GM21515 (cell line): Measurements from ENCODE around the gene ACACB.

Experiments used
- ATAC-seq: cut with Tn5 transposase; IDR thresholded peaks from one replicate; pipeline ENCODE4 v1.9.1; 2021; ENCODE audit not compliant: unreplicated experiment

Gene ACACB

GRCh38 chr12:109292342-109292711 lies 175.9 kb downstream of the ACACB start:
- ATAC-seq, result no peak

GRCh38 chr12:109293106-109293505 lies 176.7 kb downstream of the ACACB start:
- no peak for ATAC-seq

- ATAC-seq, result no peak
Observed at GRCh38 chr12:109294286-109294796, 178.0 kb downstream of the ACACB start.

GRCh38 chr12:109295764-109296425 lies 179.5 kb downstream of the ACACB start:
- ATAC-seq, result no peak

- ATAC-seq, result no peak
Observed at GRCh38 chr12:109296431-109296830, 180.0 kb downstream of the ACACB start.

DNA sequence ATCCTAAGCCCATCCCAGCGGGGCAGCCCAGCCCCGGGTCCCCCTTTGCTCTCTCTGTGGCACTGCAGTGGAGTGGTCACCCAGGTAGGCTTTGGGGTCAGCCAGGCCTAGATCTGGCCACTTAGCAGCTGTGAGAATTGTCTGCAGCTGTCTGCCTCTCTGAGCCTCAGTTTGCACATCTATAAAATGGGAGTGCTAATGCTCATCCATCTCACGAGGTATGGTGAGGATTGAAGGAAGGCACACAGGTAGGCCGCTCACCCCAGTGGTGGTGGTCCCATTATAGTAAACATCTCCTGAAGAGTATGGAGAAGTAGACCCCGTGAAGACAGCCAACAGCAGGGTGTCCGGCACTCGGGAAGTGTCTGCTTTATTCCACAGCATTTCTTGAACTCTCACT lies 183.5 kb downstream of the ACACB start:
- no peak for ATAC-seq

GRCh38 chr12:109301643-109302168 lies 185.3 kb downstream of the ACACB start:
- ATAC-seq, result no peak

GRCh38 chr12:109302358-109302757 lies 186.0 kb downstream of the ACACB start:
- ATAC-seq, result no peak

- ATAC-seq, result no peak
Observed at GRCh38 chr12:109302770-109303169, 186.4 kb downstream of the ACACB start.

DNA sequence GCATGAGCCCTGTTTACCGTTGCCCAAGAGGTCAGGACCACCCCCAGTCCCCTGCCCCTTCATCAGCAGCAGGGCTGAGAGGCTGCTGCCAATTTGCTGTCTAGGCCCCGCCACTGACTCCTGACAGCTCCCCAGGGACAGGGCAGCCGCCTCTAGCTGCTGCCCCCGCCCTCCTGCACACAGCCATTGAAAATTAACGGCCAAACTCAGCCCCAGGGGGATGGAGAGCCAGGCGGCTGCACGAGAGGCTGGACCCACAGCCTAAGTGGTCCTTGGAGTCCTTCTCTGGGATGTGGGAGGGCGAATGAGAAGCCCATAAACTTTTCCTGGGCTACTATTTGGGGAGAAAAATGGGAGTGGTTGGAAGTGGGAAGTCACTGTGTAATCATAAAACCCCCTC lies 188.1 kb downstream of the ACACB start:
- ATAC-seq, result no peak

- no peak for ATAC-seq
Observed at GRCh38 chr12:109305547-109305946, 189.2 kb downstream of the ACACB start.

DNA sequence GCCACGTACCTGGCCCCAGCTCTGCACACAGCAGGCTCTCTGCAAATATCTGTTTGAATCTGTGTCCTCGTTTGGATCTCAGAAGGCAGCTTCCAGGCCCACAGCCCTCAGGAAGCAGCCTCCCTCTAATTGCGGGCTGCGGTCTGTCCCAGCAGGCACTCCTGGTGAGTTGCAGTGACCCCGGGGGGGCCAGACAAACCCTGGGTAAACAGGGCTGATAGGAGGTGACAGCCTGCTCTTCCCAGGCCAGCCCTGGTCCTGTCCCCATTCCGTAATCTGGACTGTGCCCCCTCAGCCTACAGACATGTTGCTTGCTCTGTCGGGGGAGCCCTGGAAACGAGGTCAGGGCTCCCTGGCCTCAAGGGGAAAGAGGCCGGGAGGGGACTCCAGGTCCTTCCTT lies 190.7 kb downstream of the ACACB start:
- no peak for ATAC-seq

DNA sequence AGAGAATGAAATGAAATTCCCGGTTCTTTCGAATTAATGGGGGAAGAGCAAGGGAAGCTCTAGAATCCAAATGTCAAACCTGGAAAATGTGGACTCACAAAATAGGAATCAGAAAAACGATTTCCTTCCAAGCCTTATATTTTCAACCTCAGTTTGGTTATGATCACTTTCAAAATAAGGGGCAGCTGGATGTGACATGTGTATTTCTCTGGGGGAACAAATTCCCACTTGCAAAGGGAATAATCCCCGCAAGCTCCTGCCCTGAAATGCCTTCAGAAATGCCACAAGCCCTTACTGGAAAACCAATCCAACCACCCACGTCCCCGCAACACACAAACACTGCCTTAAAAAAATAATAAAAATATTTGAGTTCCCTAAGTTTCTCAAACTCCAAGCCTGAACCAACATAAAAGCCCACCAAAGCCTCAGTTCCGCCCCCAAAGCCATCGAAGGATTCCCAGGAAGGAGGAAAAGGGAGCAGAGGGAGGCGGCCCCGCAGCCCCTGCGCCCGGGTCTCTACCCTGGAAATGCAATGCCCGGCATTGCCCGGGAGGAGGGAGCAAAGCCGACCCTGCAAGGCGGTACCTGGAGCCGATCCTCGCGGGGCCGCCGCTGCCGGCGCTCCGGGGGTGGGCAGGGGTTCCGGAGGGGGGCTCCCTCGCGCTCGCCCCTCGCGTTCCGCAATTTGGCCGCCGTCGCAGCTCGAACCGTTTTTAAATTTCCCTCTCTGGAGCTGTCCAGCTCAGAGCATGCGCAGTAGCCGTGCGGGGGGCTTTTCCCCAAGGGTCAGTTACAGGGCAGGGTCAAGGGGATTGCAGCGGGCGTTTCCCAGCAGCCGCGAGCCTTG lies 192.4 kb downstream of the ACACB start, which contains the start of gene FOXN4:
Gene FOXN4, minus strand, starts transcription at position 751 of the 847 bp plus-strand sequence. CDS start 963 bp downstream, outside the sequence.
- no peak for ATAC-seq

GRCh38 chr12:109309381-109310246 lies 193.2 kb downstream of the ACACB start:
- ATAC-seq, result no peak

DNA sequence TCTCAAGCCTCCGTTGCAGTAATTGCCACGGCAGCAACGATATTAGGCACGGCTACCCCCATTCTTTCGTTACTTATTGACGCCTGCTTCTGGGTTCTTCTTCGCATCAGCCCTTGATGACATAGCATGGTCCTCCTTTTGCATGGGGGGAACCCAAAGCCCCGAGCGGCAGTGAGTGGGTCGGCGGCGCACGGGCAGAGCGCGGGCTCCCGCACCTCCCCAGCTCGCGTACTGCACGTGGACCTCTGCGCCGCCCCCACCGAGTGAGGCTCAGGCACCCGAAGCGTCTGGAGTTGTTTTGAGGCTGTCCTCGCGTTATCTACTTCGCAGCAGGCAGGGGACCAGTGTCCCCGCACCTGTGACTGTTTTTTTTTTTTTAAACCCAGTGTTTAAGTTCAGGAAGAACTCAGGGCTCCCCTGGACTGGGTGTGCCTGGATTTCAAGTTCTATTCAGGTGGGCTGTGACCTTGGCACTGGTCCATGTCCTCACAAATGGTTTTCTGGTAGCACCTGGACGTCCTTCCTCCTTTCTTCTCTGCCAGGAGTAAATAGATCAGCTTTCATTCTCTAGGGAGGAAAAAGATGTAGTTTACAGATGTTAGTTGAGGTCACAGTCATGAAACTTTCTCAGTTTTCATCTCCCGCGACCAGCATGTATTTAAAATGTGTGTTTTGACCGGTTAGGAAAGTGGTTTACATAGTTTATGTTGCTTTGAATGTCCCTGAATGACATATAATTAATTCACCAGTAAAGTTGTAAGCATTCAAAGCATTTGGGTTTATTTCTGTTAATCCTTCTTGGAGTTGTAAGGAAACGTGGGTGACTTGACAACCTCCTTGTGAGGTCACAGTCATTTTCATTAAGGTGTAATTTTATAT lies 194.1 kb downstream of the ACACB start:
- ATAC-seq, result no peak
